Measurements from ENCODE around the gene SLC13A3.

Gene SLC13A3
- total RNA-seq, result 0.88 to 2.2 (median 1.5) reads per million in 4 experiments

- no peak for DNase-seq
Observed at GRCh38 chr20:46651091-46651962, at the start of gene SLC13A3. Gene SLC13A3 (minus strand): TSS chr20:46651459. CDS start chr20:46651421, 38 bp downstream.

- no peak for DNase-seq
Observed at GRCh38 chr20:46701057-46701456, 49.8 kb upstream of the SLC13A3 start.

GRCh38 chr20:46700481-46700880 is 49.2 kb upstream of the SLC13A3 start:
- no peak for DNase-seq

GRCh38 chr20:46699651-46700359 is 48.5 kb upstream of the SLC13A3 start:
- DNase-seq, result no peak

- no peak for DNase-seq
Observed at GRCh38 chr20:46698788-46699187, 47.5 kb upstream of the SLC13A3 start.

- no peak for DNase-seq
Observed at GRCh38 chr20:46696791-46697279, 45.6 kb upstream of the SLC13A3 start.

- no peak for DNase-seq
Observed at GRCh38 chr20:46695892-46696291, 44.6 kb upstream of the SLC13A3 start.

- no peak for DNase-seq
Observed at GRCh38 chr20:46694484-46694883, 43.2 kb upstream of the SLC13A3 start.

GRCh38 chr20:46691196-46691595 is 39.9 kb upstream of the SLC13A3 start:
- no peak for DNase-seq

- DNase-seq, result no peak
Observed at GRCh38 chr20:46690219-46691106, 39.2 kb upstream of the SLC13A3 start.

GRCh38 chr20:46689754-46690085 is 38.5 kb upstream of the SLC13A3 start:
- DNase-seq, result no peak

- peak; percentile 96 for DNase-seq
Observed at GRCh38 chr20:46689082-46689753, 38.0 kb upstream of the SLC13A3 start, which contains the start of gene TP53RK. Gene TP53RK (minus strand): TSS chr20:46689444. CDS start chr20:46689414, 30 bp downstream.

- no peak for DNase-seq
Observed at GRCh38 chr20:46688151-46689081, 37.2 kb upstream of the SLC13A3 start.

GRCh38 chr20:46683939-46684750 is 32.9 kb upstream of the SLC13A3 start:
- no peak for DNase-seq

- no peak for DNase-seq
Observed at GRCh38 chr20:46683668-46683938, 32.3 kb upstream of the SLC13A3 start.

GRCh38 chr20:46683011-46683667 is 31.9 kb upstream of the SLC13A3 start:
- DNase-seq, result no peak

- no peak for DNase-seq
Observed at GRCh38 chr20:46682063-46682821, 31.0 kb upstream of the SLC13A3 start.

- DNase-seq, result peak; percentile 56
Observed at GRCh38 chr20:46681032-46681854, 30.0 kb upstream of the SLC13A3 start.

All from effector CD8-positive, alpha-beta T cell (primary cell).